ENCODE data around the gene BARX2.

The BARX2 gene

DNA sequence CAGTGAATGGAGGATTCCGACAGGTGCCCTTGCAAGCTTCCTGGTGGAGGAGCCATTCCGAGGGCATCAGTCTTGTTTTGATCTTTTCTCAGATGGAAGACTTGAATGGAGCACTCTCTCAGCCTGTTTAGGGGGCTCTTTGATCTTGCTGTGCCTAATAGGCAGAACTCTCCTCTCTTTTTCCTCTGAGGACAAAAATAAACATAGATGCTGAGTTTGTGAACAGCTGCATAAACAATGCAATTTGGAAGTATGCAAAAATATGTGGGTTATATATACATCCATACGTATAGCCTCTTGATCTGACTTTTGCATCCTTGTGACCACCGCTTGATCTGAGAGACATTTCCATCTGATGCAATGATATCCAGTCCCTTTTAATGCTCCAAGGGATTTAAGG lies 29.1 kb downstream of the BARX2 start:
- no peak for DNase-seq

DNA sequence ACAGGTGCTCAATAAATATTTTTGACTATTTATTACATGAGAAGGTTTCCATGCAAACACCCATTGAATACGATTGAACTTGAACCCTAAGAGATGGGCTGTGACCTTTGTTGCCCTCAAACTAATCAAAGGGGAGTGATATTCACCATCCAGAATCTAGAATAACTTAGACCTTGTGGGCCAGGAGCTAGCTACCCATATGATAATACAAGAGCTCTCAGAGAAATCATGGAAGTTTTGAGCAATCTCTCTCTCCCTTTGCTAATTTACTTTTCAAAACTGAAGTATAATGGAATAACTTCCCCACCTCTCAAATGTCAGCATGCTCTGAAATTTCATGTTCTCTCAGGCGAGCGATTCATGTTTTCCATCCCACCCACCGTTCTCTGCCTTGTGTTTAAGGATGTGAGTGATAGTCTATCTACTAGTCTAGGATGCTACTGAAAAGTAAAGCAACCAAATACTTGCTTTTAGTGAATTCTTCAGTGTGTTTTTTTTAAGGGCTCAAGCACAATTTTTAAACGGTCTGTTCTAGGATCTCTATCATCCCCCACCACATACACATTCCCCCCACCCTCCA lies 33.3 kb downstream of the BARX2 start:
- DNase-seq: no peak

DNA sequence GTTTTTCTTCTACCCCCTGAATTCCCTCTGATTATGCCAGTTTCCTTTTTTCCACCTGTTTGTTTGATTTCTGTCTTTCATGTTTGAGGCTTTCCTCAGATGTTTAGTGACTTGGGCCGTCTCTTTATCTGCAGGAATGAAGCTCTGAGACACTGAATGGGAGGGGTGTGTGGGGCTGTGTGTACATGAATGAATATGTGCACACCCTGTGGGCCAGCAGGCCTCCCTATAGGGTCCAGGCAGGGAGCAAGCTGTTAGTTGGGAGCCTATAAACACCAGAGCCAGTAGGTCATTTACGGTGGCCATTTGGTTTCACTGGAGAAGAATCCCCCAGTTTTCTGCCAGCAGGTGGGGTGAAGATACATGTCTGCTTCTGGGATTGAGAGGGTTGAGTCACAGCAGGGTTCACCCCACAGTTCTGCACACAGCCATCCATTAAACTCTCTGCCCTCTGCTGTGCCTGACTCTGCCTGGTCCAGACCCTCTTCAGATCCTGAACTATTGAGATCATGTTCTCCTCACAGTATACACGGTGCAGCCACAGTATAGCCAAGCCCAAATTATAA lies 34.8 kb downstream of the BARX2 start:
- no peak for DNase-seq

DNA sequence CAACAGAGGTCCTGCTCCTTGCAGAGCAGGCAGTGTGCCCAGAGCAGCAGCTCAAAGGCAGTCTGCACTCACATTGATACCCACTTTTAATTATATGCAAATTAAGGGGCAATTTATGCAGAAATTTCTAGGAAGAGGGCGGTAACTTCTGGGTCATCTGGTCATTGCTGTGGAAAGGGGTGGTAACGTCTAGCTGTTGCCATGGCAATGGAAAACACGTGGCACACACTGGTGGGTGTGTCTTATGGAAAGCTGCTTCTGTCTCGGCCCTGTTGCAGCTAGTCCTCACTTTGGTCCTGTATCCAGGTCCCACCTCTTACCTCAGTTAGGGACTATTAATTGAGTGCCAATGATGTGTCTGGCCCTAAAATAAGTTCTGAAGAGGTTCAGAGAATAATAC lies 36.8 kb downstream of the BARX2 start:
- no peak for DNase-seq

DNA sequence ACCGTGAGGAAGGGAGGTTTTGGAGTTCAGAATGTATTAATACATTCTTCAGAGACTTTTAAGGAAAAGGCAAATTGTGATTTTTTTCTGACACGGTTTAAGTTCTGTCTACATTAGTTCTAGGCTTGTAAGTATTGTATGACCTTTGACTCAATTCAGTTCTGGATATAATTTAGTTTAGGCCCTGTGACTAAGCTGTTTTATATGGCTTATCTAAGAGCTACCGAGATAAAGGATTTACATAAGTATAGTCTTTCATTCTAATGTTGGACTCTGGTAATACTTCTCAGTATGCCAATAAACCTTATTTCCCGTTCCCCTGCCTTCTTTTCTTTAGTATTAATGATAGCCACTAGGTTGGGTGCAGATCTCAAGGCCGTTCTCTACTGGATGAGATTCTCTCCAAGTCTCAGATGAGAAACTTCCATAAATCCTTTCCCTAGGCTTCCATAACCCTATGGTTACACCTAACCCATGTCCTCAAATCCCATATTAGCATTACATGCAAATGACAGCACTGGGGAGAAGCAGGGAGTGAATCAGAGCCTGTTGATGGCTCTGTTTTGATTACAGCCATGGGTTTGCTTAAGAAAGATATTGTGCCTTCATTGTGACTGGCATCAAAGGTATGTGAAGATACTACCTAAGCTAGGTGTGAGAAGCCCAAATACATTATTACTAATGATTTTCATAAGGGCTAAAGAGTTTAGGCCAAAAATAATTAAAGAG lies 38.7 kb downstream of the BARX2 start:
- DNase-seq: no peak

DNA sequence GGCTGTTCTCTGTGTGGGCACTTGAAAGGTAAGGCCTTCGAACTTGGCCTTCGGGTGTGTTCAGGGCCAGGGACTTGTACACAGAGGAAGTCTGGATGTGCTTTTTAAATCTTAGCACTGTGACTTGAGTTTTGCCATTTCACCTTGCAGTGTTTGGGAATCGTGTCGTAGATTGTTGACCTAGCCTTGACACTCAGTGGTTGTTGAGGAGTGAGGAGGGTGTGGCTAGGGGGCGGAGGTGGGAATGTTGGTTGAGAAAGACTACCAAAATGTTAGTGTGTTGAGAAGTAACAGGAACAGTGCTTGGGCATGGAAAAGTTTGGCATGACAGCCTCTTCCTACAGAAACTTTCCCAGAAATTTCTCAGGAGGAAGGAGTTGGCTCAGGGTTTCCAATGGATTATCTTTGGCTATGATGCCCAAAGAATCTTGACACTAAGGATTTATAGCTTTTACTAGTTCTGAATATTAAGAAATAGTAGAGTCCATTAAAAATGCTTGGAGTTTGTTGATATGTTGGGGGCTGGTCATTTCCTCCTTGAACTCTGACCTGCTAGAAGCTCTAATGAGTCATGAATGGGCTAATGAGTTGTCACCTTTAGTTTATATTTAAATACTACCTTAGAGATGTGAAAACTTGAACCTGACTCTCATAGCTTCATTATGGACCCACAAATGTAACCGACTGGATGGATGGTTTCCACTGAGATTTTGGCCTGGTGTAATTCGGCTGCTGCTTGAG lies 40.6 kb downstream of the BARX2 start:
- DNase-seq: no peak

DNA sequence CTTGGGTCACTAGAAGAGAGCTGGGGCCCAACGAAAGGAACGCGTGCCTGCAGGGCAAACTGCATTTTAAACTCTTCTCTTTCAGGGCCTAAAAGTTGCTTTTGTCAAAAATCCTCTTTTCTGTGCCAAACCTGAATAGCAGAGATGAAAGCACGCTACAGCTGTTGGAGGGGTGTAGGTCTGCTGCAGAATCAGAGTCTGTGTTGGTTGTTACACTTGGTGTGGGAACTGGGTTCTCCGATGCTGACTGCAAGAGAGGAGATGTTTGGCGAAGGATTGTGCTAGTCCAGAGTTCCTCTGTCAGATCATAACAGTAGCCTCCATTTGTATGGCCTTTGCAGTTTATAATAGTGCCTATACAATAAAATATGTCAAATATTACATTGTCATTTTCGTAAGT lies 41.8 kb downstream of the BARX2 start:
- DNase-seq: no peak

- no peak for DNase-seq
Measured at GRCh38 chr11:129418039-129418438, 42.4 kb downstream of the BARX2 start.

- DNase-seq: no peak
Measured at GRCh38 chr11:129419386-129419785, 43.7 kb downstream of the BARX2 start.

DNA sequence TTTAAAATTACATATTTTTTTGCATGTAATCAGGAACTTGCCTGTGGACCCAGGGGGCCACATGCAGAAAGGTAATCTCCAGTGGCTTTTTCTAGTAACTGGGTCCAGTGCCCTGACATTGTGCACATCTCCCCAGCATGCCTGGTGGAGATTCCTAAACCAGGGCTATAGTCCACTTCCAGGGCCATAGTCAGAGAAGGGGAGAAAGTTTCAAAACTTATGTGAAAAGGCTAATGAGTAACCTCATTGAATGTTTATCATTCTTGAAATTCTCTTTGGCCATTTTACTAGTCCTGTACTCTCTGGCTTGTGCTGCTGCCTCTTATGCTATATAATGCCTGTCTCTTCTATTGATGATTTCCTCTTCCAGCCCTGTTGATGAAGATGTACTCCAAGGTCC lies 47.8 kb downstream of the BARX2 start:
- no peak for DNase-seq

DNA sequence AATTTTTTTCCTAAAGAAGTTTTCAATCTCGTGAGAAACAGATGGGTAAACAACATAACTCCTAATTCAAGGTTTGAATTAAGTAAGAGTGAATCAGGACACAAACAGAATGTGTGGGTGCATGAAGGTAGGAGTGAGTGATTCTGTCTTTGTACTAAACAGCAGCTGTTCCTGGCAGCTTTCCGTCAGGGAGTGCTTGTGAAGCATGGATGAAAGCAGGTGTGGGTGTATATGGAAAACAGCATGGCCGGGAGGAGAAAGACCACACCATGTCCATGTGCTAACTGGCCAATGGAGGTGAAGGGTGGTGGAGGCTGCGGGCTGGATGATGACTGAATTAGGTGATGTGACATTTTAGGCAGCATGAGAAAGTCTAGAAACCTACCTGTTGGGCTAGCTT lies 49.6 kb downstream of the BARX2 start:
- DNase-seq: no peak

- DNase-seq: no peak
Measured at GRCh38 chr11:129426038-129426437, 50.4 kb downstream of the BARX2 start.

DNA sequence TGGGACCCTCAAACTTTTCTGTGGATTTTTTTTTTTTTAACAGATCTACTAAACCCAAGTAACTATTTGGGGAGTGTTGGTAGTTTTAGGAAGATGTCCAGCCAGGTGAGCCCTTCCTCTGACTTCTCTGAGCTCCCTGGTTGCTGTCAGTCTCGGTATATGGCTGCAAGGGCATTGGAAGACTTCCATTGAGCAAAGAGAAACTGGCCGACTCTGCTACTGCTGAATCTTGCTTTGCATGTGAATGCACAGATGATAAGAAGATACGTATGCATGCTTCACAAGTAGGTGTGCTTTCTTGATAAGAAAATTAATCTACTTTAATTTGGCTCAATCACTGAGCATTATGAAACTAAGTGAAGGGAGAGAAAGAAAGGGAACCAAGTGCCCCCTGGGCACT lies 51.1 kb downstream of the BARX2 start:
- DNase-seq: no peak

GRCh38 chr11:129427376-129427775 lies 51.7 kb downstream of the BARX2 start:
- no peak for DNase-seq

DNA sequence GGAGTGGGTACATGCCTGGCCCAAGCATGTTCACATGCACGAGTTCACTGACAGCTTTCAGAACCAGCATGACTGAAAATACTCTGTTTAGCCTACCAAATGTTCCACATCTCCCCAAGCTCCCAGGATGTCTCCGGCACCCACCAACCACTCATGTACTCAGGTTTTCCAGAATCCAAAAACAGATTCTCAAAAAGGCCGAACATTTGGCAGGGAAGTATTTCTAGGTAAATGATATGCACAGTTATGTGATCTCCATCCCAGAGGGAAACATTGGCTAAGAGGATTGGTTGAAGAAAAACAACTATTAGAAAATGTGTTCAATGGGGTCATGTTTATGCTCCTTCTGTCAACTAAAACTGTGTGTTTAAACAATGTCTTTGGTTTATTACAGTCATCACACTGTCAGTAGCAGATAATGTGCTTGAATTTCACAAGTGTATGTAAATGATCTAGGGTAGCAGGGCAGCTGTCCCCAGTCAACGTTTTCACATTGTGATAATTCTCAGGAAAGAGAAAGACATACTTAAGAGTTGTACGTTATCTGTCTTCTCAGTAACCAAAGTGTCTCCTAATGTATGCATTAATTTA lies 52.3 kb downstream of the BARX2 start:
- DNase-seq: no peak

GRCh38 chr11:129428557-129428956 lies 52.9 kb downstream of the BARX2 start:
- no peak for DNase-seq

DNA sequence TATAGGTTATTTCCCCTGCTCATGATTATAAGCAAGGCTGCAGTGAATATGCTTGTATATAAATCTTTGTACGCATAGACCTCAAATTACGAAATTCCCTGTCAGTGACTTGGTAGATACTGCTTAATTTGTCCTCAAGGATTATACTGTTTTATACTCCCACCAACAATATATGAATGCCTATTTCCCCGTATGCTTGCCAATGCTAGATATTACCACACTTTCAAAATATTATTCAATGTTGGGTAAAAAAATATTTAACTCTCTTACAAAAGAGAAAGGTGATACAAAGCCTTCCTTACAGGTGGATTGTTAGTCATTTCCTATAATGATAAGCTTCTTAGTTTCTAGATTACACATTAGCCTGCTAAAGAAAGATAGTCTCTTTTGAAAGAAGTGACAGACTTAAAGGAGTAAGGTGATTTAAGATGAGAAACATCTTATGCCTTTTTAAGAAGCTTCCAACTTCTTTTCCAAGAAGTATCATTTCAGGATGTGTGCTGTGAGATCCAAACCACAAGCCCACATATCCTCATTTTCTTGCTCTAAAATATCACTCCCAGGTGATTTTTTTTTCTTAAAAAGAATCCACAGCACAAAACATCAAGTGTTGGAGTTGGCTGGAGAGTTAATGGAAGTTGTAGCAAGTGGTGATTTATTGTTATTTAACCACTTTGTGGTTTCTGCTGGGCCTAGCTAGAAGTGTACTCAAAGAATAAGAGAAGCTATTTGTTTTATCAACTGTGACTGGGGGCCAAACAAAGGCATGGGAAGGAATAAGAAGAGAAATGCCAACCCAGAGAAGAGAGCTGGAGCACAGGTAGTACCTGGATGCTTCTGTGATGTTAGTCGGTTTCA lies 59.2 kb downstream of the BARX2 start:
- DNase-seq: no peak

GRCh38 chr11:129435499-129436245 lies 60.0 kb downstream of the BARX2 start:
- DNase-seq: no peak

DNA sequence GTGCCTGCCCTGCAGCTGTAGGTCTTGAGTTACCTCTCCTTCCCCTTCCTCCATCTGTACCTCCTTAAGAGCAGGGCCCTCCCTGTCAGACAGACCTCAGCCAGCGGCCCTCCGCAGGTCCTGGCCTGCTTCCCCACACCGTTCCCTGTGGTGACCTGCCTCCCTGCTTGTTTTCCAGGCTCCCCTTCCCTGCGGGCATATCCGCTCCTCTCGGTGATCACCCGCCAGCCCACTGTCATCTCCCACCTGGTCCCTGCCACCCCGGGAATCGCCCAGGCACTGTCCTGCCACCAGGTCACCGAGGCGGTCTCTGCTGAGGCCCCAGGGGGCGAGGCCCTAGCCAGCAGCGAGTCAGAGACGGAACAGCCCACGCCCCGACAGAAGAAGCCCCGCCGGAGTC lies 60.9 kb downstream of the BARX2 start:
- DNase-seq: no peak

DNA sequence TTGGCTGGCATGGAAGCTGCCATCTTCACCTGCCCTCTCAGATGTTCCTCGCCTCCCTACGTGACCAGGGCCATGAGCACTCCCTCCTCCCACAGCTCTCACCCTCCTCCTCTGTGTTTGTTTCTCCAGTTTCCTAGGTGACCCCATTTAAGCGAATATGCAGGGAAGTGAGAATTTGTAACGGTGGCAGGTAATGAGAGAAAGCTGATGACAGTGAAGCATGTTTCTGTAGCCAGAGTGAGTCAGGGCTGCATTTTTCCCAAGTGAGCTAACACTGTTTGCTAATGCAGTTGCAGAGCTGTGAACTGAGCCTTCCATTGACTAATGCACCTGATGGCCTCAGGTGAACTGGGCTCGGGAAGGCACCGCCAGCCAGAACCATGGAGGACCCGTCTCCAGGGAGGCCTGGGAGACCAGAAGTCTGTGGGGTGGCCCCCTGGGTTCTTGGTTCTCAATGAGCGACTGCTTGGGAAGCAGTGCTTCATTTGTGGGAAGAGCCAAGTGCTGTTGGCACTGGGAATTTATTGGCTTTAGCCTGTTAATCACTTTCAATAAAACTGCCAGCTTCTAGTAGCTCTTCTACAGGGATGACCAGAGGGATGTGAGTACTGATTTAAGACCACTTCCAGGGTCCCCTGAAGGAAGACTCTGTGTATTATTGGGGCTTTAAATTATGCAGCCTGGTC lies 64.5 kb downstream of the BARX2 start:
- no peak for DNase-seq

DNA sequence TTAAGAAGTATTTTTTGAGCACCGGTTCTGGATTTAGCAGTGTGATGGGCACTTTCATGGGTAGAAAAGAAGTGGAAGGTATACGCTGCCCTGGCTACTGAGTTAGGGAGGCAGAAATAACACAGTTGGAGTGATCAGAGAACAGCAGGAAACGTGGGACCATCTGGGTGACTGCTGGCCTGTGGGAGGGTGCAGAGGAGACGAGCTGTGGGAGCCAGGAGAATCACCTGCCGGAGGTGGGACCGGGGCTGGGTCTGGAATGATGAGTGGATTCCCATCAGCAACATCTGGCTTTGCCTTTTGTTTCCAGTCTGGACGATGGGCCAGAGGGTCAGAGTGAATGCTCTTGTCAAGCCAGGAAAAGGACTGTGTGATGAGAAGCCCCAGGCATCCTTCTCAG lies 66.5 kb downstream of the BARX2 start:
- DNase-seq: no peak

Measured in DMS 273 treated with DMSO at 0.1 percent for 48 hours (cell line).